Sigmoid colon (tissue), 7 donors: ENCODE data around the gene ATP6V0D1. TPM values are rescaled to one million over a fixed set of nuclear protein-coding genes. Genes with fewer than 3 reads are reported as not detected.

ENCODE experiments used
- DNase-seq: peaks from one replicate; pipeline ENCODE4 v3.0.0-alpha.2; 2019
- H3K27ac ChIP-seq, 4 donors: fragments of 200-600 bp; sonication (generic); one replicate each; pipeline ENCODE4 v1.5.1; 2016 to 2019; ENCODE audit warnings: mild to moderate bottlenecking in 1 of 4
- H3K27me3 ChIP-seq, 3 donors: fragments of 200-600 bp; sonication (generic); one replicate each; pipeline ENCODE4 v1.5.1; 2019; ENCODE audit warnings: mild to moderate bottlenecking in 1 of 3
- H3K36me3 ChIP-seq, 4 donors: fragments of 200-600 bp; sonication (generic); one replicate each; pipeline ENCODE4 v1.5.1; 2016 to 2019
- H3K4me1 ChIP-seq, 4 donors: fragments of 200-600 bp; sonication (generic); one replicate each; pipeline ENCODE4 v1.5.1; 2017 to 2019
- H3K4me3 ChIP-seq, 4 donors: fragments of 200-600 bp; sonication (generic); one replicate each; pipeline ENCODE4 v1.5.1; 2017 to 2019; ENCODE audit warnings: mild to moderate bottlenecking in 2 of 4, moderate library complexity in 1 of 4
- H3K9me3 ChIP-seq, 4 donors: fragments of 200-600 bp in 3 of 4; sonication (generic) in 3 of 4; one replicate each; pipeline versions ENCODE4 v1.5.1 to v1.6.1; 2013 to 2019
- EP300 ChIP-seq, 4 donors: sonication (generic); formaldehyde crosslinking; IDR thresholded peaks; one replicate each; pipeline ENCODE4 v1.6.1; 2017; ENCODE audit warnings: antibody characterized with exemption in 4 of 4
- POLR2A ChIP-seq, 2 donors: fragments of 450-650 bp; IDR thresholded peaks; one replicate each; pipeline ENCODE4 v1.6.1; 2016; ENCODE audit warnings: antibody characterized with exemption in 2 of 2, mild to moderate bottlenecking in 2 of 2, moderate library complexity in 2 of 2
- POLR2AphosphoS5 ChIP-seq, 4 donors: sonication (generic); formaldehyde crosslinking; IDR thresholded peaks; one replicate each; pipeline ENCODE4 v1.6.1; 2017; ENCODE audit warnings: antibody characterized with exemption in 4 of 4
- WGBS, 2 donors: extraction: QIAGEN DNeasy Blood & Tissue Kit; methylation state at CpG; one replicate each; pipeline ENCODE4 v1.1.7; 2013; 5-methylcytosine and 5-hydroxymethylcytosine counted together
- intact Hi-C: fragments of 100-400 bp; cut with DNase I; formaldehyde crosslinking; loops from one replicate; pipeline ENCODE4 v1.15.1; 2023
- polyA plus RNA-seq, 3 donors: library from polyadenylated mRNA; stranded (reverse); fragments of 200-250 nt; gene quantifications; one replicate each; pipeline ENCODE4 v1.2.3, GENCODE V29; 2013
- total RNA-seq, 4 donors: library from RNA; depleted of rRNA; stranded (reverse); fragments of >200 nt; gene quantifications; one replicate each; pipeline ENCODE4 v1.1.0, GENCODE V29; 2016
- TF ChIP-seq, protein P1 (sequence below), 4 experiments: fragments of 450-650 bp in 3 of 4; fragments of 200-600 bp in 1 of 4; IDR thresholded peaks; one replicate each; pipeline ENCODE4 v1.5.1; 2016 to 2019; ENCODE audit warnings: antibody characterized with exemption in 4 of 4, mild to moderate bottlenecking in 3 of 4, moderate library complexity in 2 of 4
- donor health status: healthy with polysubstance abuse.
- donor health status: Bipolar disorder and iron deficiency.
- donor health status: healthy.

Gene ATP6V0D1
- total and polyA plus RNA-seq, 7 donors: 70.3 to 287 (median 112) TPM

DNA sequence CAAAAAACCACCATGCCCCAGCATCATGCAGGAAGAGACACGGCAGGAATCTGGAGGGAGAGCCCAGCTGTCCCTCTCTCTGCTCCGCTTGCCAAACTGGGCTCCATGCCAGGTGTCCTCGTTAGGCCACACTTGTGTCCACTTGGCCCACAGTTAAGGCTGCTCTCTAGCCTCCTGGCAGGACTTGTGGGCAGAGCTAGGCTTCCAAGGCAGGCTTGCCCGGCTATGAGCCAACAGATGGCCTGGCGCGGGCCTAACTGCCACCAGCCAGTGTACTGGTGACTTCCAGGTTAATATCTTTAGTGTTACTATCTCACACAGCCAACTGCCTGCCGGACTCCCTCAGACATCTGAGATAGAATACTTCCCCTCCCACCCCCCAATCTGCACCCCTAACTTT lies 10.6 kb downstream of the ATP6V0D1 start:
- H3K4me3 ChIP-seq: no peak overlapping the region
- no peaks in the 10 kb centered on the region for H3K9me3 ChIP-seq
- WGBS, 2 donors: 73 to 80% methylated on average over 7 of the region's 7 CpGs
- H3K4me1 ChIP-seq: peaks cover 0 to 29% (median 26%) of the 10 kb centered on the region in 4 donors
- peak; percentile 86 for DNase-seq
- intact Hi-C loops: no loop called here
- H3K27me3 ChIP-seq: no peaks in the 10 kb centered on the region
- peak overlapping the region in 1 of 4 donors; percentile 18 for H3K27ac ChIP-seq
- H3K36me3 ChIP-seq: no peaks in the 10 kb centered on the region
- TF ChIP-seq POLR2A (IDR thresholded peaks at IDR 0.05) (no peak), EP300 (IDR thresholded peaks at IDR 0.05) (no peak), POLR2AphosphoS5 (IDR thresholded peaks at IDR 0.05) (no peak)
- TF ChIP-seq, protein P1, sequence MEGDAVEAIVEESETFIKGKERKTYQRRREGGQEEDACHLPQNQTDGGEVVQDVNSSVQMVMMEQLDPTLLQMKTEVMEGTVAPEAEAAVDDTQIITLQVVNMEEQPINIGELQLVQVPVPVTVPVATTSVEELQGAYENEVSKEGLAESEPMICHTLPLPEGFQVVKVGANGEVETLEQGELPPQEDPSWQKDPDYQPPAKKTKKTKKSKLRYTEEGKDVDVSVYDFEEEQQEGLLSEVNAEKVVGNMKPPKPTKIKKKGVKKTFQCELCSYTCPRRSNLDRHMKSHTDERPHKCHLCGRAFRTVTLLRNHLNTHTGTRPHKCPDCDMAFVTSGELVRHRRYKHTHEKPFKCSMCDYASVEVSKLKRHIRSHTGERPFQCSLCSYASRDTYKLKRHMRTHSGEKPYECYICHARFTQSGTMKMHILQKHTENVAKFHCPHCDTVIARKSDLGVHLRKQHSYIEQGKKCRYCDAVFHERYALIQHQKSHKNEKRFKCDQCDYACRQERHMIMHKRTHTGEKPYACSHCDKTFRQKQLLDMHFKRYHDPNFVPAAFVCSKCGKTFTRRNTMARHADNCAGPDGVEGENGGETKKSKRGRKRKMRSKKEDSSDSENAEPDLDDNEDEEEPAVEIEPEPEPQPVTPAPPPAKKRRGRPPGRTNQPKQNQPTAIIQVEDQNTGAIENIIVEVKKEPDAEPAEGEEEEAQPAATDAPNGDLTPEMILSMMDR (IDR thresholded peaks at IDR 0.05): no peak

DNA sequence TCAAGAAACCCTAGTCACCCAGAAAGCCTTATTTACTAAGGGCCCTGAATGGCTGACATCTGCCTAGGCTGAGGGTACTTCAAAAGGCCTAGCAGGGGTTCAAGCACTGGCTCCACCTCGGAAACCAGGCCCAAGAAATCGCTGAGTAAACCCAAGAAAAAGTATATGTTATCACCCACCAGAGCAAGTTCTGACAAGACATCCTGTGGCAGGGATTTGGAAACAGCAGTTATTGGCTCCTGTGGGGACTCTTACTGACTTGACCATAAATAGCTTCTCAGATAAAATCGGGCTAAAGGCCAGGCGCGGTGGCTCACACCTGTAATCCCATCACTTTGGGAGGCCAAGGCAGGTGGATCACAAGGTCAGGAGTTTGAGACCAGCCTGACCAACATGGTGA lies 12.2 kb downstream of the ATP6V0D1 start:
- intact Hi-C loops: no loop called here
- 87 to 88% methylated on average over 5 of the region's 5 CpGs for WGBS, 2 donors
- no peak for TF ChIP-seq EP300 (IDR thresholded peaks at IDR 0.05)
- no peak for TF ChIP-seq POLR2A (IDR thresholded peaks at IDR 0.05)
- TF ChIP-seq POLR2AphosphoS5 (IDR thresholded peaks at IDR 0.05): no peak
- TF ChIP-seq, protein P1 (IDR thresholded peaks at IDR 0.05): no peak
- Histone ChIP-seq H3K4me1 (peaks cover 0 to 33% (median 27%) of the 10 kb centered on the region in 4 donors), H3K27me3 (no peaks in the 10 kb centered on the region), H3K36me3 (no peaks in the 10 kb centered on the region), H3K27ac (no peak overlapping the region), H3K4me3 (no peak overlapping the region), H3K9me3 (no peaks in the 10 kb centered on the region)
- DNase-seq: no peak

DNA sequence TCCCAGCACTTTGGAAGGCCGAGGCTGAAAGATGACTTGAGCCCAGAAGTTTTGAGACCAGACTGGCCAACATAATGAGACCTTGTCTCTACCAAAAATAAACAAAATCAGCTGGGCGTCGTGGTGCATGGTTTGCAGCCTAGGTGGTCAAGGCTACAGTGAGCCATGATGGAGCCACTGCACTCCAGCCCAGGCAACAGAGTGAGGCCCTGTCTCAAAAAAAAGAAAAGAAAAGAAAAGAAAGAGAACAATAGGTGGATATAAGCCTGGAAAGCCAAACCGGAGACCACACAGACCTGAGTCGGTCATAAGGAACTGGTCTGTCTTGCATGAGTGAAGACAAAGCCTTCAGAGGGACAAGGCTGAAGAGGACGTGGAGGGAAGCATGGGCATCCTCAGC lies 14.4 kb downstream of the ATP6V0D1 start:
- peaks cover 0 to under 1% (median 0%) of the 10 kb centered on the region in 4 donors for H3K36me3 ChIP-seq
- TF ChIP-seq EP300 (IDR thresholded peaks at IDR 0.05) (no peak), POLR2A (IDR thresholded peaks at IDR 0.05) (no peak), POLR2AphosphoS5 (IDR thresholded peaks at IDR 0.05) (no peak)
- TF ChIP-seq, protein P1 (IDR thresholded peaks at IDR 0.05): no peak
- whole genome bisulfite sequencing, 2 donors: 86 to 87% methylated on average over 6 of the region's 6 CpGs
- intact Hi-C loops: no loop called here
- no peak overlapping the region for H3K4me3 ChIP-seq
- no peak for DNase-seq
- peaks cover 0 to 50% (median 40%) of the 10 kb centered on the region in 4 donors for H3K4me1 ChIP-seq
- H3K27me3 ChIP-seq: no peaks in the 10 kb centered on the region
- no peak overlapping the region for H3K27ac ChIP-seq
- no peaks in the 10 kb centered on the region for H3K9me3 ChIP-seq

DNA sequence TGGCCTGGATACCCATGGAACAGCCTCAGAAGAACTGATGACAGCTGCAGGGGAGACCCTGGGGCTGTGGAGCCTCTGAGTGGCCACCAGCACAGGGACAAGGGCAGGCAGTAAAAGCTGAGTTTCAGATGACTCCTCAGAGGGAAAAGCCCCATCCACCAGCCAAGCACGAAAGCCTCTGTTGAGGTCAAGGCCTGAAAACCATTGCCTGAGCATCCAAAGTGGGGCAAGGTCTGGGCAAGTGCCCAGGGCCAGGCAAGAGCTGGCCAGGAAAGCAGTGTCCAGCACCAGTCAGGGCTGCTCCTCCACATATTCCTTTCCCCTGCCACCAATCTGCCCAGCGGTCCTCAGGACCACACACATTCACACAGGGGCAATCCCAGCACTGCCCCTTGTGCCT lies 16.4 kb downstream of the ATP6V0D1 start:
- TF ChIP-seq POLR2A (IDR thresholded peaks at IDR 0.05) (no peak), POLR2AphosphoS5 (IDR thresholded peaks at IDR 0.05) (no peak), EP300 (IDR thresholded peaks at IDR 0.05) (no peak)
- TF ChIP-seq, protein P1 (IDR thresholded peaks at IDR 0.05): no peak
- Histone ChIP-seq H3K27ac (no peak overlapping the region), H3K27me3 (no peaks in the 10 kb centered on the region), H3K4me1 (peaks cover 0 to 55% (median 47%) of the 10 kb centered on the region in 4 donors), H3K9me3 (no peaks in the 10 kb centered on the region), H3K36me3 (peaks cover 0 to 10% (median 0%) of the 10 kb centered on the region in 4 donors), H3K4me3 (no peak overlapping the region)
- 92 to 96% methylated on average over 2 of the region's 2 CpGs for WGBS, 2 donors
- no peak for DNase-seq
- intact Hi-C loops: no loop called here

DNA sequence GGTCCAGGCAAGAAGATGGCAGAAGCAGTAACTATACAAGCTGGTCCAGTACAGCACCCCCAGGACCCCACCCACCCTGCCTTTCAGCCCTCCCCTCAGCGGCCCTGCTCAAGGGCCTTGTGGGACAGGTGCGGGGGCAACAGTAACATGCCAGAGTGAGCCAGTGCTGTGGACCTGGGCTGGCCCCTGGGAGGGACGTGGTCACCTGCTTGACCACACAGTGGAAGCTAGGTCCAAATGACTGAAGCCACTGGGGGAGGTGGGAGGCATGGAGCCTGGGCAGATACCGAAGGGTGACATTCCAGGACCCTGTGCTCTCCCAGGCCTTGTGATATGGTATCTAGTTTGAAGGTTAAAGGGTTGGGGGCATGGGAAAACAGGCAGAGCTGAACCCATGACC lies 17.3 kb downstream of the ATP6V0D1 start:
- H3K4me1 ChIP-seq: peaks cover 0 to 63% (median 55%) of the 10 kb centered on the region in 4 donors
- WGBS, 2 donors: 89 to 94% methylated on average over 4 of the region's 4 CpGs
- intact Hi-C loops: no loop called here

More for the DNA sequence above, 17.3 kb downstream of the ATP6V0D1 start:
- no peak overlapping the region for H3K27ac ChIP-seq
- TF ChIP-seq EP300 (IDR thresholded peaks at IDR 0.05): no peak
- TF ChIP-seq, protein P1 (IDR thresholded peaks at IDR 0.05): no peak
- TF ChIP-seq POLR2AphosphoS5 (IDR thresholded peaks at IDR 0.05): no peak
- no peak for TF ChIP-seq POLR2A (IDR thresholded peaks at IDR 0.05)
- H3K27me3 ChIP-seq: no peaks in the 10 kb centered on the region
- DNase-seq: no peak
- H3K4me3 ChIP-seq: no peak overlapping the region
- H3K9me3 ChIP-seq: no peaks in the 10 kb centered on the region
- H3K36me3 ChIP-seq: peaks cover 0 to 10% (median 0%) of the 10 kb centered on the region in 4 donors
